HUDEP-2 (cell line): ENCODE data around the gene ATG4C.

ENCODE experiments used
- DNase-seq, 76 experiments: peaks; one replicate each; lab custom pipeline; 2025; ENCODE audit not compliant: unreplicated experiment in 76 of 76; lab: John Stamatoyannopoulos, UW

Gene ATG4C

DNA sequence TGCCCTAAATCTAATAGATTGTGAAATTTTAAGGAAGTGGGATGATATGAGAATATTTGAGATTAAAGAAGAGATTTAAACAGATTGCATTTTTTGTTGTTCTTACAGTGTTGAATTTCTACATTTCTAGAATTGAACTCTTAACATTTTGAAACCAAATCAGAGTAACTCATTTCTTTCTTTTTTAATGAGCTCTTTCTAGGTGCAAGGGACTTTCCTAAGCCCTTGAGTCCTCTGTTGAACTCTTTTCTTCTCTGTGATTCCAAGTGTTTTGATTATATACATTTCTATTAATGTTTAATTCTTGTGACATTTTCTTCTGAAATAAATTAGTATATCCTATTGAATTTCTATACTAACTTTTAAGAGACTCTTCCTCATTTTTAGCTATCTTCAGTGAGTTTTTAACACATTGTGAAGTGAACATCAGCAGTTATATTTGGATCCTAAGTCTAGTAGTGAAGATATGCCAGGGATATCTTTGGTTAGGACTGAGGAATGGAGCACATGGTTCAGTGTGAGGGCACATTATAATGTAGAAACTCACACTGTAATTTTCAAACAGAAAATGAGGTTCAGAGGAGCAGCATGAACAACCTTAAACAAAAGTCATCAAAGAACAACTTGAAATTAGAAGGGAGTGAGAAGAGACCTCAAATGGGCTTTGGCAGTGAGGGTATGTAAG lies 53.1 kb downstream of the ATG4C start:
- no peak for DNase-seq

DNA sequence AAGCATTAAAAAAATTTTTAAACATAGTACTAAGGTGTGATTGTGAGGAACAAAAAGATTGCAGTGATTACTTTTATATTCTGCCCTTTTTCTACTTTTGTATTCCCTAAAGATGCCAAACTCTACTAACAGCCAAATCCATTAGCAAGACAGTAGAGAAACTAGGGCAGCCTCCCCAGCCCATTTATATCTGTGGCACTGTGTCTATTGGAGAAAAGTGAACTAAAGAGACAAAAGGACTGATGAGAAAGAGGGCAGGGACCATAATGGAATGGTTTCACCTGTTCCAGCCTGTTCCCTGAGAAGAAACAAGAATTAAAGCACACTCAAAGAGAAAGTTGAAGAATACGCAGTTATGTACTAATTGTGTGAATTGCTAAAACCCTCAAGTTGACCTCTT lies 56.6 kb downstream of the ATG4C start:
- DNase-seq: no peak

DNA sequence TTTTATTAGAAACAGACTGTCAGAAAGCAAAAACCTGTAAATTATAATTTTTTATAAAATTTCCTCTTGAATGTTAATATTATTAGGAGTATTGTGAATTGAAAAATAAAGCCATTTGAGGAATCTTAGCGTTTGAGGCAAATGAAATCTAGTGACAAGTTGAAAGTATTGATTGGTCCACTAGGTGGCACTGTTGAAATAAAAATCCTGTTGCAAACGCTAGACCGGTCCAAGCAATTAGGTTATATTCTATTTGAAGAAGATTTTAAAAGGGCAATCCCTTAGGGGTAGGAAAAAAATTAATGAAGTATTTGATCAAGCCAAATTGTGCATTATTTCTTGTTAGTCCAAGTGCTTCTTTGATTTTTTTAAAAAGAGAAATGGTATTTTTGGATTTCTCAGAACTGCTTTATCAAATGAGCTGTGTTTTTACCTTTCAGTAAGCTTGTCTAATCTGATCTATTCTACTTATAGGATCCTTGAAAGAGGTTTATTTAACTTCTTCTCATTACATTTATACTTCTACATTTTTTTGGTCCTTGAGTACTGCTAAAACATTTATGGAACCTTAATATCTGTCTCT lies 57.7 kb downstream of the ATG4C start:
- peak in 25 of 76 experiments; percentile 1 to 49 (median 25) for DNase-seq

DNA sequence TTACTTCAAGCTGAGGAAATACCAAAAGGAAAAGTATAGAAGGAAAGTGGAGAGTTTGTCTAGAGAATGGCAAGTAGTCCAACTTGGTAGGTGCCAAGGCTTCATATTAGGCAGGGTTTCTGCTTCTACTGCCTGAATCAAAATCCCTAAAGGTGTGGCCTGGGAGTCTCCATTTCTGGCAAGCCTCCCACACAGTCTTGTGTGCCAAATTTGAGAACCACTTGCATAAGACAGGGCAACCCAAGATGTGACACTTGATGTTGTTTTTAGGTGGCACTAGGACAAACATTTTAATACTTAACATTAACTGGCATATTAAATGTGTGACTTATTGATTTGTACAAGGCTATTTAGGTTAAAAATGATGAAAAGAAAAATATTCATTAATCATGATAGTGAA lies 60.1 kb downstream of the ATG4C start:
- DNase-seq: no peak

DNA sequence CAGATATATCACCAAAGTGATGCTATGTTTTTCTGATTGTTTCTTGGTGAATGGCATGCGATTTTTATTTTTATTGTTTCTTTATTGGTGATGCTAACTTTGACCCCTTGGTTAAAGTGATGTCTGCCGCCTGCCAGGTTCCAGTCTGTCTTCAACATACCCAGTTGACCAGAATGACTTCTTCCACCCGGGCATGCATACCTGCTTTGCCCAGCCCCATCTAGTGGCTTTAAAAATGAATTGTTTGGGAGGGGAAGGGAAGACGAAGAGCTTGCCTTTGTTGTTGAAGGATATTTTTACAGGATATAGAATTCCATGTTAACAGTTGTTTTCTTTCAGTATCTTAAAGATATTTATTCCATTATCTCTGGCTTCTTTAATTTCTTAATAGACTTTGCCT lies 65.1 kb downstream of the ATG4C start:
- DNase-seq: no peak

DNA sequence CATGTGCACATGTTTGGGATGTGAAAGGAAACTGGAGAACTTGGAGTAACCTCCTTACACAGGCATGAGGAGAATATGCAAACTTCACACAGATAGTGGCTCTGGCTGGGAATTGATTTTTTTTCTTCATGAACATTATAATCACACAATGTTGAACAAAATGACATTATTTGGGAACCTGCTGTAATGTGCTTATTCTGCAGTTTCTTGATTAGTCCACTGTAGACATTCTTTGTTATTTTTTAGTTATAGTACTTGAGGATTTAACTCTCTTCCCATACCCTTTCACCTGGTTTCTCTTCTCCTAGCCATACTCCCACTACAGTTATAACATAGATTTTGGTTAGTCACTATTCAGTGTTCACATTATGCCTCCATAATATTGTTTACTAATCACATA lies 68.3 kb downstream of the ATG4C start:
- no peak for DNase-seq

DNA sequence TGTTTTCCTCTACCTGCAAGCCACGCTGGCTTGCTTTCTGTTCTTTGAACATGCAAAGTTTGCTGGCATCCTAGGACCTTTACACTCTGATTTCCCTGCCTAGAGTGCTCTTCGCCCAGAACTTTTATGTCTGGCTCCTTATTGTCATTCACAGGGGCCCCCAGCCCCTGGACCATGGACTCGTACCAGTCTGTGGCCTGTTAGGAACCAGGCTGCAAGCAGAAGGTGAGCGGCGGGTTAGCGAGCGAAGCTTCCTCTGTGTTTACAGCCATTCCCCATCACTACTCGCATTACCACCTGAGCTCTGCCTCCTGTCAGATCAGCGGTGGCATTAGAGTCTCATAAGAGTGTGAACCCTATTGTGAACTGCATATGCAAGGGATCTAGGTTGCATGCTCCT lies 73.0 kb downstream of the ATG4C start:
- DNase-seq: no peak

DNA sequence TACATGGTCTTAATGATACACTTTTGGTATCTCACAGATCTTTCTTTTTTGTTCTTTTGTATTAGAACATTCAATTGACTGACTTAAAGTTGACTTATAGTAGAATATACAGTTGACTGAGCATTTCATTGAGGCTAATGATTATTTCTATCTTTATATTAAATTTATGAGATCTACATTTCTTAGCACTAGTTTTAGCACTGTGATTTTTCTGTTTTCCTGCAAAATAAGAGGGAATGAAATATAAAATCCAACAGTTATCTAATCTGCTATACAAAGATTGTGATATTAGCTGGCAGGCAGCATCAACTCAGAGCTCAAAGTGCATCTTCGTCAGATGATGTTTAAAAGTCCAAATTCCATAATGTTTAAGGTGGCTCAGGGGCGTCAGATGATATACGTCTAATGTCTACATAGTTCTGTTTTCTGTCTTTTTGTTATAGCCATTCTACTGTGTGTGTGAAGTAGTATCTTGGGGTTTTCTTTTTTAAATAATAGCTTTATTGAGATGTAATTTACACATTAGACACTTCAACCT lies 85.4 kb downstream of the ATG4C start:
- no peak for DNase-seq

DNA sequence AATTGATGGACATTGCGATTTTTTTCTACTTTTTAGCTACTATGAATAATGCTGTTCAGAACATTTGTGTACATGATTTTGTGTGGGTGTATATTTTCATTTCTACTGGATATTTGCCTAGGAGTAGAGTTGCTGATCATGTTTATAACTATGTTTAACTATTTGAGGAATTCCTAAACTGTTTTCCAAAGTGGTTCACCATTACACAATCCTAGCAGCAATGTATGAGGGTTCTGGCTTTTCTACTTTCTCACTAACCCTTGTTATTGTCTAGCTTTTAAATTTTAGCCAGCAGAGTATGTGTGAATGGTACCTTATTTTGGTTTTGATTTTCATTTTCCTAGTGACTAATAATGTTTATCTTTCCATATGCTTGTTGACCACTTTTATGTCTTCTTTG lies 86.2 kb downstream of the ATG4C start:
- DNase-seq: no peak

DNA sequence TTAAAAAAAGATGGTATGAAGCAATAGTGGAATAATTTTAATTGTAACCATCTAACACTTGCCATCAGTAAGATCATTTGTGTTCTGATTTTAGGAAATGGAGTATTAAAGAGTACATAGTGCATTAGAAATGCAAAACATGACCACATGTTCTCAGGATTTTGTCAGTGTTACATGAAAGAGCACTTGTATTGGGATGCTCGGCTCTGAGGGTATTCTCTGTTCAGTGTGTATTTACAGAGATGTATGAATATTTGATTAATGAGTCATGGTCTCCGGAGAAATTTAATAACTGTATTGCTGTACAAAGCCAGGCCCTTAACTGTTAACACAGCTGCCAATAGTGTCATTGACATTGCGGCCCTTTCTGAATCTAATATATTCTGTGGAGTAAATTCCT lies 91.7 kb downstream of the ATG4C start:
- no peak for DNase-seq

DNA sequence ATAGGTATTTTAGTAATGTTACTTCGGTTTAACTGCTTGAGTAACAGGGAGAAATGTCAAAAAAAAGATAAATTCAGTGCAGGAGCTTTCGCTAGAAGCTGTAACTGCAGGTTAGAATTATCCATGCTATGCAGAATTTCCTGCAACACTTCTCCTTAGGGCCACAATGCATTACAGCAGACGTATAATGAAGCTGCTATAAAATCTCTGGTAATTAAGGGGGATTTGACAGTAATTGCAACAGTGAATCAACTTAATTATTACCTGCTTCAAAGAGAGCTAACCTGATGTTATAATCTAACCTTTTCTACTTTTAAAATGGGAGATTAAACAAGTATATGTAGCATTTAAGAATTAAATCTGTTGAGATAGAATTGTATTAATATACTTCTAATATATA lies 92.6 kb downstream of the ATG4C start:
- DNase-seq: no peak

DNA sequence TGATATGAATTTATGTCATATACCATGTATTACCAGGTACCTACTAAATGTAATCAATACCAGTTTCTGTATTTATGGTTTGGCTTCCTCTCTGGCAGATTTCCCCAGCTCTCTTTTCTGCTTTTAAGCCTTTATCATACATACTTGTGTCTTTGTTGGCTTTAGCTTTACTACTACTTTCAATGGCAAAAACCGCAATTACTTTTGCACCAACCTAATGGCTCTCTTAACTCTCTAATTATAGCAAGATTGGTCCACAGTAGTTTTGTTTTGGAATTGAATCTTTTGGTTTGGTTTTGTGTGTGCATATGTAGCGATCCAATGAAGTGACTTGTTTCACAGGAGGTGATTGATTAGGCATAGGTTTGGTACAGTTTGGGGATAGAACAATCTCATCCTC lies 93.6 kb downstream of the ATG4C start:
- no peak for DNase-seq

DNA sequence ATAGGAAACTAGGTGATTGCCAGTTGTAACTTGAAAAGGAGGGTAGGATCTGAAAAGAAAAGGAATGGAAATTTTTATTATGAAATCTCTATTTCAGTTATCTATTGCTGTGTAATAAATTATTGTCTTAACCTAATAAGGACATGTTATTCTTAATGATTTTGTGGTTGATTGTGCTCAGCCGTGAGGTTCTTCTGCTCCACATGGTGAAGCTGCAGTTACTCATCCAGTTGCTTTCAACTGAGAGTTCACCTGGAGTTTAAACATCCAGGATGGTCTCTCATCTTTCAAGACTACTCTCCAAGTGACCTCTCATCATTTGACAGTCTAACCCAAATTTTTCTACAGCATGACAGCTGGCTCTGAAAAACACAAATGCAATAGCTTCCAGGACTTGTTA lies 96.0 kb downstream of the ATG4C start:
- DNase-seq: no peak

DNA sequence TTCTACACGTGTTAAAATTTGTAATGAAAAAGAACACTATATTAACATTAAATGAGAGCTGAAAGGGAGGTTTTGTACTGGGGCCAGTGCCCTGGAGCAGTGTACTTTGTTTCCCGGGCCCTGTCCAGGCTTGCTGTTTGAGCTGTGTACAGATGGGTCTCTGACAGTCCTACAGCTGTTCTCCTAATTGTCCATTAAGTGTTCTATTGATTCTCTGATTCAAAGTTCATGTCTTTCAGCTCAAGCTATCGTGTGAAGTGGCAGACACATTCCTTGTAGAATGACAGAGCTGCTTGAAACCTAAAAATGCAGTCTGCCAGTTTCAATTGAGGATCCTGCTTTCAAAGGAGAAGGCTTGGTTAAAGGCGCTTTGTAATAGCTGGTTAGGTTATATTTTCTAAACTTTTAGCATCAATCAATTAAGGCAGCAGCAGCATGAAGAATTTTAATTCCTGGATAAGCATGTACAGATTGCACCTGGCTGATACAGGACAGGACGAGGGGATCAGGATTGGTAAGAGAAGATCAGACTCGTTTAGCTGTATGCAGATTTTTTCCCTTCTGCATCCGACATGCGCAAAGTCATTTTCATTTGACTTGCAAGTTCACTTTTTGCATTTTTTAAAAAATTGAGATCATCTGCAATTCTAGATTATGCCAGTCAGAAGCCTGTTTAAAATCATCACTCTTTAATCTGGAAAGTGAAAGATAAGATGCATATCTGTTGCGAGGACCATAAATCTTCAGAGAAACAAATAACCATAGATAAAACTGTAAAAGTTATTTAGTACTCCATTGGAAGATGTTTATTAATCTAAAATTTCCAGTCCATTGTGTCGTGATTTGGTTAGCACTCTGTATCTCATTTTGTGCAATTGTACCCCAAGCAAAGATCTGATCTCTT lies 98.5 kb downstream of the ATG4C start:
- DNase-seq: no peak

DNA sequence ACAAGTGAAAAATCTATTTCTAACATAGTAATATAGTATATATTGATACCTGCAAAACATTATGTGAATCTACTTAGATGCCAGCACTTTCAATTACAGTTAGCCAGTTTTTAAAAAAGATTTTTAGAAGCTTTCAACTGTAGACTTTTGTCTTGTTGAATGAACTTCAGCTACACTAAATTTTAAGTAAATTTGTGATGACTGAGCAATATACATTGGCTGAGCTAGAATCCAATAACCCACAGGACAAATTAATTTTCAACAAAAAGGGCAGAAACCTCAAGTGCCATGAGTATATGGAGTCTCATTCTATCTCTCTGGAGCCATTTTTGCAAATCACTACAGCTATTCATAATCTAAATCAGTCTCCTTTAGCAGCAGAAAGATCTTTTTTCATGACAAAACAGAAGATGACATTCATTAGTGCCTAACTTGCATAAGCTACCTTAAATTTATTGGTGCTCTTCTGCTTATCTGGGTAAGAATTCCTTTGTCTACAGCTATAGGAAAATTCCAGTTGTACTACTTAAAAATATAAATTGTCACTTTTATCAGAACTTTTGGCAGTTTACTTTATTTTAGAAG lies 100.3 kb downstream of the ATG4C start:
- DNase-seq: no peak

DNA sequence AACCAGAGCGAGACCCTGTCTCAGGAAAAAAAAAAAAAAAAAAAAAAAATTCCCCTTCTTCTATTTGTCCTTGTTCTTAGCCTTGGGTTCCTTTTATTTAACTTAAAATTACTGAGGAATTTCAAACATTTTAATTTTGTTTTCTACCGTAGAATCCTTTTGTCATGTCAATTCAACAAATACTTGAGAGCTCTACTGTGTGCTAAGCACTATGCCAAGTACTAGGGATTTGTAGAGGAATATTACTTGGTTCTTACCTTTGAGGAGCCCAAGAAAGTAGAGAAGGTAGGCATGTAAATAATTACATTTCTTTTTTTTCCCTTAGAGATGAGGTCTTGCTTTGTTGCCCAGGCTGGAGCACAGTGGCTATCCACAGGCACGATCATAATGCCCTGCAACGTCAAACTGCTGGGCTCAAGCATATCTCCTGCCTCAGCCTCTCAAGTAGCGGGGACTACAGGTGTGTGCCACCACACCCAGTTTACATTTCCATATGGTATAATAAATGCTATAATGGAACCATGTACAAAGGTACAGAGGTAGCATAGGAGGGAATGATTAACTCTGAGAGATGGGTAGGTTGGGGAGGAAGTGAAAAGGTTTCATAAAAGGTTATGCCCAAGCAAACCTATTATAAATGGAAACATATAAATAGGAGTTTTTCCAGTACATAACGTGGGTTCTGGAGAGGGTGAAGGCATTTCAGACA lies 104.0 kb downstream of the ATG4C start:
- DNase-seq: no peak

DNA sequence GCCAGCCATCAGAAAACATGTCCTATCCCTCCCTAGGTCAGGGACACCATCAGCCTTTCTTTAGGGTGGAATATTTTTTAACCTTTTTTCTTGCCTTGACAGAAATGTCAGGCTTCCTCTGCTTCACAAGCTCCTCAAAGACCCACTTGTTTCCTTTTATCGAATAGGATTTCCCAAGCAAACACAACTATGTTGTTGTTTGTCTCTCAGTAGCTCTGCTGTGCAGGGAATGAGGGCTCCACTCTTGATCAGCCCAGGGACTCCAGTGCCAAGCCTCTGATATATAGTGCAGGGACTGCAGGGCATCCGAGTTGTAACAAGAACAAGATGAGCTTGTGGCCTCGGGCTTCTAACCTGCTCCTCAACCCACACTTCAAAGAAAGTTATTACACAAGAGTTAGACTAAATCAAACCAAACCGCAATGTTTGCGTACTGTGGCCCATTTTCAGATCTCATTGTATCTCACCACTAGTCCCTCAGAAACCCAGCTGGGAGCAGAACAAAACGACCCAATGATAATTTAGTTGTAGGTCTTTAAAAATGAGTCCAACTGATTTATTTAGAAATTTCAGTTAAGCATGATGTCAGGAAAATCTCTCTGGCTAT lies 108.1 kb downstream of the ATG4C start:
- DNase-seq: no peak

DNA sequence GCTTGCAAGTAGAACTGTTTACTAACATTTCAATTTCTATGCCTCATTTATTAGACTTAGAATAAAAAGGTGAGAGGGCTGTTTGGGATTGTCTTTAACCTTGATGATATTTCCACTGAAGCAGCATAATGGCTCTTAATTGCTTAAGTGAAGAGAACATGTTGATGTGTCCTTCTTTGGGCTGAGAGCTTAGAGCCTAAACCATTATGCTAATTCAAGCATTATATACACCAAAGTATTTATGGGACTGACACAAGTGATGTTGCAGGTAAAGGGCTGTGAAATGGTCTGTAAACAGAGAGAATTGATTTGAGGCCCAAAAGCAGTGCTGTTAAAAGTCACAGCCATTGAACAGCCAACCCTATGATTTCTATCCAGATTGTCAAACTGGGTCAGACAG lies 113.9 kb downstream of the ATG4C start:
- no peak for DNase-seq

DNA sequence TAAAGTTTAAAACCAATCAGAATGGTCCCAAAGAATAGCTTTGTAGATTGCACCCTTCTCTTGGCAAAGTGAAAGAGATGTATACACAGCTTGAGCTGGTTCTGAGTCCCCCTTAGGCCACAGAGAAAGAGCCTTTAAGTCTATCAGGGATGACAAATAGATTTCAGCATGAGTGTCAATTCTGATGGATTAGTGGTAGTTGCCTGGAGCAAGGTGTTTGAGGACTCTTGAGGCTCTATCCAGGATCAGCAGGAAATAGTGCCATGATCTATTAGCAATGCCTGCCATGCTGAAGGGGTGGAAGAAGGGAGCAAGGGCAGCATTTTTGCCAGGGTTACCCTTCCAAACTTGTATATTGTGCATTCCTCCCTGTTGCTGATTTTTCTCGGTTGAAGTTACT lies 116.6 kb downstream of the ATG4C start:
- no peak for DNase-seq

DNA sequence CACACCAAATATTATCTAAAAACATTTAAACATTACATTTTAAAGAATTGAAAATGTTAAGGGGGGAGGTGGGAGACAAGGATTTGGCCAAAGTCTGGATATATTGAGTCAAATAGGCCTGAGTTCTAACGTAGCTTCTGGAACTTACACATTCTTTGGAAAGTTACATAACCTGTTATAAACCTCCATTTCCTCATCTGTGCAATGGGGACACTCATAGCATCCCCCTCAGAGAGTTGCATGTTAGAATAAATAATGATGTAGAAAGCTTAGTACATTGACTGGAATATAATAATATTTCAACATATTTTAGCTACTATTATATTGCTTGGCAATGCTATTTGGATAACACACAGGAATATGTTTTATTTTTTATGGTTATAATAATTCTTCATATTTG lies 117.7 kb downstream of the ATG4C start:
- no peak for DNase-seq
